ENCODE data around the gene HSD17B13.
A peak's percentile ranks its signal among the peaks of the same experiment; 100 is the strongest.
"Not testable (repeated sequence)": the region's sequence is repeated elsewhere in the genome, so short reads cannot be mapped to it uniquely, and the experiment has no call there.

Gene HSD17B13

DNA sequence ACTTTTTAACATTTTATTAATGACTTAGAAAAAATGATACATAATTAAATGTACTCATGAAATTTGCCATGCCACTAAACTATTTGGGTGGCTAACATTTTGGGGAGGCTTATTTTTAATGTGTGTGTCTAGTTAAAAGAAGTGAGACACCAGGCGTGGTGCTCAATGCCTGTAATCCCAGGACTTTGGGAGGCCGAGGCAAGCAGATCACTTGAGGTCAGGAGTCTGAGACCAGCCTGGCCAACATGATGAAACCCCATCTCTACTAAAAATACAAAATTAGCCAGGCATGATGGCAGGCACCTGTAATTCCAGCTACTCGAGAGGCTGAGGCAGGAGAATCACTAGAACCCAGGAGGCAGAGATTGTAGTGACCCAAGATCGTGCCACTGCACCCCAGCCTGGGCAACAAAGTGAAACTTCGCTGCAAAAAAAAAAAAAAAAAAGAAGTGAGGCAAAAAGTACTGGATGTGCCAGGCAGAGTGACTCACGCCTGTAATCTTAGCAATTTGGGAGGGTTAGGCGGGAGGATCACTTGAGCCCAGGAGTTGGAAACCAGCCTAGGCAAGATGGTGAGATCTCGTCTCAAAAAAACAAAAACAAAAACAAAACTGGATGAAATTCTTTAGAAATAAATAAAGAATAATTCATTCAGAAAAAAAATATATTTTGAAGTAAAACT is 19.4 kb upstream of the HSD17B13 start:
- H3K4me1 ChIP-seq; in situ Hi-C loops (cut with MboI; ENCODE audit: low sequenced_read_pairs); H3K4me3 ChIP-seq; DNase-seq (ENCODE audit: low spot score in 2 of 2); H3K9me3 ChIP-seq; H3K27me3 ChIP-seq (ENCODE audit: low read depth): not testable (repeated sequence)
- H3K36me3 ChIP-seq (replicated peaks), result peaks cover 22% of the 10 kb centered on the region

DNA sequence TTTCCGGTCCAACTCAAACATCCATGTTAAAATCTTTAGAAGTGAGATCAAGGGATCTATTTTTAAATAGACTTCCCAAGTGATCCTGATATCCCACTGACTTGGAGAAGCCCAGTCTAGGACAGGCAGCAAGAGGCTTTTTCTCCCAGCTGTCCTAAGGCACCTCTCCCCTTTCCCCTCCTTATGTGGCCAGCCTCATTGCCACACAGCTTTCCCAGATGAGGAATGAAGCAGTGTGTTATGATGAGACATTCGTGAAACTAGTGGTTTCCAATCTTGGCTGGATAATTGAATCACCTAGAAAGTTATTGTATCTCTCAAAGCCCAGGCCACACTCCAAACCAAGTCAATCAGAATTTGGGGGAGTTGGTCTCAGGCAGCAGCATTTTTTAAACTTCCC is 16.8 kb upstream of the HSD17B13 start:
- no peak overlapping the region for H3K4me3 ChIP-seq
- H3K27me3 ChIP-seq (ENCODE audit: low read depth), result no peaks in the 10 kb centered on the region
- peaks cover 25% of the 10 kb centered on the region for H3K36me3 ChIP-seq (replicated peaks)
- in situ Hi-C loops (cut with MboI; ENCODE audit: low sequenced_read_pairs), result no loop called here
- H3K4me1 ChIP-seq, result peaks cover 8% of the 10 kb centered on the region
- no peaks in the 10 kb centered on the region; the same call in 1 of the 2 replicates for H3K9me3 ChIP-seq
- no peak for DNase-seq (ENCODE audit: low spot score in 2 of 2)

DNA sequence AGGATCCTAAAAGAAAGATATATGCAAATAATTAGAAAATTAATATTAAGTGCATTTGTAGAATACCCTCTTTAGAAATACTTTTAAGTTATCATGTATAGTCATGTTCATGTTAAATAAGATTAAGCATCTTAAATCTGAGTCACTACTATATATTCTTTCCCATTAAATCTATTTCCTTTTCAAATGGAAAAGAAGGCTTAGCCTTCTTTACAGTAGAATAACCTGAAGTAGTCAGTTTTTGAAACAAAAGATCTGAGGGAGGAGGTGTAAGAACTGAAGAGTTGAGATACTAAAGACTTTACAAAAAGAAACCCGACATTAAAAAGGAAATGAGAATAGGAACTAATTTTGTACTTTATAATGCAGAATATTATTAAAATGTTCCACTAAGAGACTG is 14.7 kb upstream of the HSD17B13 start:
- in situ Hi-C loops (cut with MboI; ENCODE audit: low sequenced_read_pairs), result no loop called here
- Histone ChIP-seq H3K9me3 (peaks cover 8% of the 10 kb centered on the region; the same call in 1 of the 2 replicates), H3K4me3 (no peak overlapping the region), H3K27me3 (ENCODE audit: low read depth) (no peaks in the 10 kb centered on the region), H3K36me3 (replicated peaks) (peaks cover 25% of the 10 kb centered on the region), H3K4me1 (peaks cover 8% of the 10 kb centered on the region)
- DNase-seq (ENCODE audit: low spot score in 2 of 2), result peak in 1 of 2 experiments; percentile 88

DNA sequence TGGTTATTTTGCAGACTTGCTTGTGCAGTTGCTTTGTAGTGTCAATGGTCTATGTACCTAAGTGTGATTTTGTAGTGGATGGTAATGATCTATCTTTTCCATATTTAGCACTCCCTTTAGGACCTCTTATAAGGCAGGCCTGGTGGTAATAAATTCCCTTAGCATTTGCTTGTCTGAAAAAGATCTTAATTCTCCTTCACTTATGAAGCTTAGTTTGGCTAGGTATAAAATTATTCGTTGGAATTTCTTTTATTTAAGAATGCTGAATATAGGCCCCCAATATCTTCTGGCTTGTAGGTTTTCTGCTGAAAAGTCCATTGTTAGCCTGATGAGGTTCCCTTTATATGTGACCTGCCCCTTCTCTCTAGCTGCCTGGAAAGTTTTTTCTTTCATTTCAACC is 10.6 kb upstream of the HSD17B13 start:
- Histone ChIP-seq H3K36me3 (replicated peaks) (peaks cover 11% of the 10 kb centered on the region), H3K9me3 (peaks cover 8% of the 10 kb centered on the region; the same call in 1 of the 2 replicates), H3K27me3 (ENCODE audit: low read depth) (no peaks in the 10 kb centered on the region), H3K4me1 (peaks cover 7% of the 10 kb centered on the region), H3K4me3 (no peak overlapping the region)
- in situ Hi-C loops (cut with MboI; ENCODE audit: low sequenced_read_pairs), result no loop called here
- no peak for DNase-seq (ENCODE audit: low spot score in 2 of 2)

DNA sequence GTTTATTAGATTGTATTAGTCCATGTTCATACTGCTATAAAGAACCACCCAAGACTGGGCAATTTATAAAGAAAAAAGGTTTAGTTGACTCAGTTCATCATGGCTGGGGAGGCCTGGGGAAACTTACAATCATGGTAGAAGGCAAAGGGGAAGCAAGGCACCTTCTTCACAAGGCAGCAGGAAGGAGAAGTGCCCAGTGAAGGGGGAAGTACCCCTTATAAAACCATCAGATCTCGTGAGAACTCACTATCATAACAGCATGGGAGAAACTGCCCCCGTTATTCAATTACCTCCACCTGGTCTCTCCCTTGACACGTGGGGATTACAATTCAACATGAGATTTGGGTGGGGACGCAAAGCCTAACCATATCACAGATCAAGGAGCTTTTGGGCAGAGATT is 8.1 kb upstream of the HSD17B13 start:
- Histone ChIP-seq H3K4me1 (no peaks in the 10 kb centered on the region), H3K36me3 (replicated peaks) (peaks cover 7% of the 10 kb centered on the region; the same call in 1 of the 2 replicates), H3K27me3 (ENCODE audit: low read depth) (no peaks in the 10 kb centered on the region), H3K9me3 (peaks cover 8% of the 10 kb centered on the region; the same call in 1 of the 2 replicates), H3K4me3 (no peak overlapping the region)
- in situ Hi-C loops (cut with MboI; ENCODE audit: low sequenced_read_pairs), result no loop called here
- DNase-seq (ENCODE audit: low spot score in 2 of 2), result no peak

DNA sequence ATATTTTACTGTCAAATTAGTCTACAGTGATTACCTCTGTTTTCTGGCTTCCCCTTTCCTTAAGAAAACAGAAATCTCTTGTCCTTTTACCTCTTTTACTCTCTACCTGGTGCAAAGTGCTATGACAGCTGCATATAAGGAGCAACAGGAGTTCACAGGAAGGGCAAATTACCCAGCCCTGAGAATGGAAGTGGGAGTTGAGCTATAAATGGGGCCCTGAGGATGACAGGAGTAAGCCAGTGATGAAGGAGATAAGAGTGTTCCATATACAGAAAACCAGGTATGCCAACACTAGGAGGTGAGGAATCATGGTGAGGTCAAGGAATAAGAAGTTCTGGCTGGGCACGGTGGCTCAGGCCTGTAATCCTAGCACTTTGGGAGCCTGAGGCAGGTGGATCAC is 4.5 kb upstream of the HSD17B13 start:
- Histone ChIP-seq H3K4me1 (no peaks in the 10 kb centered on the region), H3K4me3 (no peak overlapping the region), H3K9me3 (no peaks in the 10 kb centered on the region), H3K36me3 (replicated peaks) (no peaks in the 10 kb centered on the region), H3K27me3 (ENCODE audit: low read depth) (no peaks in the 10 kb centered on the region)
- in situ Hi-C loops (cut with MboI; ENCODE audit: low sequenced_read_pairs), result no loop called here
- no peak for DNase-seq (ENCODE audit: low spot score in 2 of 2)

DNA sequence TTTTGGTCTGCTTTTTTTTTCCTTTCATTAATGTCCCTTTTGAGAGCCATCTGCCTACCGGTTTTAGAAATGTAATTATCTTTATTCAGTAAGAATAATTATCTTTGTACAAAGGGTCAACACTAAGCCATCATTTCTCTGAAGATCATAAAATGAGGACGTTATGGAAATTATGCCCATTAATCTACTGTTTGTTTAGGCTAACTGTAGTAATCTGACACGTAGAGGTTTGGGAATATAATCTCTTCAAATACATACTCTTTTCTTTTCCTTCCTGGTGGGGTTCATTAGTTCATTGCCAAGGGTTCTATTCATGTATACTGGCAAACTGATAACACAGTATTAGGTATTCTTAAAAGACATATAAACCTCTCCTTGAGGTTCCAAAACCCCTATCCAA is 3.8 kb upstream of the HSD17B13 start:
- Histone ChIP-seq H3K4me1 (no peaks in the 10 kb centered on the region), H3K36me3 (replicated peaks) (no peaks in the 10 kb centered on the region), H3K4me3 (no peak overlapping the region), H3K9me3 (no peaks in the 10 kb centered on the region), H3K27me3 (ENCODE audit: low read depth) (no peaks in the 10 kb centered on the region)
- no peak for DNase-seq (ENCODE audit: low spot score in 2 of 2)
- in situ Hi-C loops (cut with MboI; ENCODE audit: low sequenced_read_pairs), result no loop called here

DNA sequence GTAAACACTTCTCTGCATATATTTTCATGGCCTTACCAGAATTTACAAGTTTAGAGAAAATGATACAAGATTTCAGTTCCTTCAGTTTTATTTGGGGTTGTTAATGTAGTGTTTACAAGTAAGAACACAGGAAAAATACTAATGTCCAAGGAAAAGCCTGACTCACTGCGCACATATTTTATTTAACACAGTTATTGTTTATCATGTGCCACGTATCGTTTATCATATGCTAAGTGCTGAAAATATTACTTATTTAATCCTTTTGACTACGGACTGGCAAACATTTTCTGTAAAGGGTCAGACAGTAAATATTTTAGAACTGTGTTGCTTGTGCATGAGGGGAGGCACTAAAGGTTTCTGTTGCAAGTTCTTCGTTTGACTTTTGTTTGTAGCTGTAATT is 794 bp downstream of the HSD17B13 start:
- in situ Hi-C loops (cut with MboI; ENCODE audit: low sequenced_read_pairs), result no loop called here
- no peaks in the 10 kb centered on the region for H3K9me3 ChIP-seq

DNA sequence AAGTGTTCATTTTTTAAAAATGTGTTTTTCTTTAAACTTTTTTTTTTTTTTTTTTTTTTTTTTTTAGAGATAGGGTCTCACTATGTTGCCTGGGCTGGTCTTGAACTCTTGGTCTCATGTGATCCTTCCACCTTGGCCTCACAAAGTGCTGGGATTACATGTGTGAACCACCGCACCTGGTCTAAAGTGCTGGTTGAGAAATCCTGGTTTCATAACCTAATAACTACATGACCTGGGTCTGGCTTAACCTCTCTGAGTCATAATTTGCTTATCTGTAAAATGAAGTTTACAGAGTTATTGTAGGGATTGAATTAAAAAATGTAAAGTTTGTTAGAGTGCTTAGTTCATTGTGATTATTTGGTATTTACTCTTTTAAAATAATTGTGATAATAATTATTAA is 5.2 kb downstream of the HSD17B13 start:
- DNase-seq (ENCODE audit: low spot score in 2 of 2), result no peak

More for the DNA sequence above, 794 bp downstream of the HSD17B13 start:
- no peak for DNase-seq (ENCODE audit: low spot score in 2 of 2)
- Histone ChIP-seq H3K4me3 (no peak overlapping the region), H3K27me3 (ENCODE audit: low read depth) (no peaks in the 10 kb centered on the region), H3K4me1 (no peaks in the 10 kb centered on the region), H3K36me3 (replicated peaks) (no peaks in the 10 kb centered on the region)

DNA sequence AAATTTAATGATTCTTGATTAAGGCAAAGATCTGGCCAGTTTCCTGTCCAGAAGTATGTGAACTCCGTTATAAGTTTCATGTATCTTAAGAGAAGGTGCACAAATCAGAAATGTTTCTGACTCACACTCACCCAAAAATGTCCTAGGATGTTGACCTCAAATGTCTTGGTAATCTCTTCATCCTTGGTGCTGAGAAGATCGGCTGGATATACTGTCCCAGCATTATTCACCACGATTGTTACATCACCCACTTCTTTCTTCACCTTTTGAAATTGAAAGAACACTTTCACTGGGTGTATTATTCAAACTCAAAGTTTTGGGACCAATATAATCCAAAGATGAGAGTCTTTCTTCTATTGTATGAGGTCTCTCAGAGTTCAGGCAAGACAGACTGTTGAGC is 5.7 kb downstream of the HSD17B13 start:
- Histone ChIP-seq H3K4me1 (no peaks in the 10 kb centered on the region), H3K9me3 (no peaks in the 10 kb centered on the region; the same call in 1 of the 2 replicates), H3K27me3 (ENCODE audit: low read depth) (no peaks in the 10 kb centered on the region), H3K4me3 (no peak overlapping the region), H3K36me3 (replicated peaks) (no peaks in the 10 kb centered on the region)
- in situ Hi-C loops (cut with MboI; ENCODE audit: low sequenced_read_pairs), result no loop called here
- DNase-seq (ENCODE audit: low spot score in 2 of 2), result no peak

More for the DNA sequence above, 5.2 kb downstream of the HSD17B13 start:
- Histone ChIP-seq H3K36me3 (replicated peaks) (no peaks in the 10 kb centered on the region), H3K4me1 (no peaks in the 10 kb centered on the region), H3K9me3 (no peaks in the 10 kb centered on the region; the same call in 1 of the 2 replicates), H3K4me3 (no peak overlapping the region), H3K27me3 (ENCODE audit: low read depth) (no peaks in the 10 kb centered on the region)
- in situ Hi-C loops (cut with MboI; ENCODE audit: low sequenced_read_pairs), result no loop called here

DNA sequence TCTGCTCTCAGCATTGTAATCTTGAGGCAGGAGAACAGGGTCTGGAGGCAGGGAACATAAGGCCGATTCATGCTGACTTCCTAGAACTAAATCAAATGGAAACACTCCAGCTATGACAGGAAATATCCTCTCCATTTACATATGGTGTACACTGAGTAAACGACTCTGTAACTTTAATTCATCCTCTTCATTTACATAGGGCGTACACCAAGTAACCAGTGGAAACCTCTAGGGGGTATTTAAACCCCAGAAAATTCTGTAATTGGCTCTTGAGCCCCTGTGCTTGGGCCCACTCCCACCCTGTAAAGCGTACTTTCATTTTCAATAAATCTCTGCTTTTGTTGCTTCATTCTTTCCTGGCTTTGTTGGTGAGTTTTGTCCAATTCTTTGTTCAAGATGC is 7.7 kb downstream of the HSD17B13 start:
- DNase-seq (ENCODE audit: low spot score in 2 of 2); H3K9me3 ChIP-seq; H3K27me3 ChIP-seq (ENCODE audit: low read depth); H3K36me3 ChIP-seq (replicated peaks); H3K4me1 ChIP-seq; H3K4me3 ChIP-seq; in situ Hi-C loops (cut with MboI; ENCODE audit: low sequenced_read_pairs): not testable (repeated sequence)

DNA sequence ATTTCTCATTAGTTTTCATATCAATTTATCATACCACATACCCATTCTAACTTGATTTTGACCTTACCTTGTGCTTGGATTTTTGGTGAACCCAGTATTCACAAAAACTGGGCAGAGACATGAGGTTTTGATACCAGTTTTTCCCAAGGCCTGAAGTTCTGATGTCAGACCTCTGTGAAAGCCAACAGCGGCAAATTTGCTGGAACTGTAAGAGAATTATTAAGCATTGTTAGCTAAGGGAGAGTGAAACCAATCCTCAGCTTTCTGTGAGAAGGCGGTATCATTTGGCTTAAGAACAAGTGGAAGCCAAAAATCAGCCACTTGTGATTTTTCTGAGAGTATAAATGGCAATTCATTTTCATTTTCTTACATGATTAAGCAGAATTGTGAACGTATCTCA is 8.9 kb downstream of the HSD17B13 start:
- Histone ChIP-seq H3K36me3 (replicated peaks) (no peaks in the 10 kb centered on the region), H3K27me3 (ENCODE audit: low read depth) (no peaks in the 10 kb centered on the region), H3K9me3 (no peaks in the 10 kb centered on the region; the same call in 1 of the 2 replicates), H3K4me3 (no peak overlapping the region), H3K4me1 (no peaks in the 10 kb centered on the region)
- in situ Hi-C loops (cut with MboI; ENCODE audit: low sequenced_read_pairs), result no loop called here
- no peak for DNase-seq (ENCODE audit: low spot score in 2 of 2)

DNA sequence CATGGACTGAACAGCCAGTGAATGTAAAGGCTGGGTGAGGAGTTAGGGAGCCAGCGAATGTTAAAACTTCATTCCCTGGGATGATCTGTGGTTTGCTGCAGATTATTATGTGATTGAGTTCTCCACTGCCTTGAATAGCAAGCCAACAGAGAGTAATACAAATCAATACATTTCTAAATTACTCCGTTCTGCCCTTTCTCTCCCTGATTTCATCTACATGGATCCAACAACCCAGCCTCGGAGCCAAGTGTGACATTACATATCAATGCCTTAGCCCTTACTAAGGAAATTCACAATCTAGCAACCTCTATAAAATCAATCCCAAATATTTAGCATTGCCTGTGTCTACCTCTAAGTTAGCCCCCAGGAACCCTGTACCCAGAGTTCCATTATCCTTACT is 11.0 kb downstream of the HSD17B13 start:
- no peaks in the 10 kb centered on the region for H3K36me3 ChIP-seq (replicated peaks)
- no peak overlapping the region for H3K4me3 ChIP-seq
- in situ Hi-C loops (cut with MboI; ENCODE audit: low sequenced_read_pairs), result no loop called here
- no peaks in the 10 kb centered on the region; the same call in 1 of the 2 replicates for H3K9me3 ChIP-seq
- peaks cover 6% of the 10 kb centered on the region for H3K4me1 ChIP-seq
- no peaks in the 10 kb centered on the region for H3K27me3 ChIP-seq (ENCODE audit: low read depth)
- no peak for DNase-seq (ENCODE audit: low spot score in 2 of 2)

DNA sequence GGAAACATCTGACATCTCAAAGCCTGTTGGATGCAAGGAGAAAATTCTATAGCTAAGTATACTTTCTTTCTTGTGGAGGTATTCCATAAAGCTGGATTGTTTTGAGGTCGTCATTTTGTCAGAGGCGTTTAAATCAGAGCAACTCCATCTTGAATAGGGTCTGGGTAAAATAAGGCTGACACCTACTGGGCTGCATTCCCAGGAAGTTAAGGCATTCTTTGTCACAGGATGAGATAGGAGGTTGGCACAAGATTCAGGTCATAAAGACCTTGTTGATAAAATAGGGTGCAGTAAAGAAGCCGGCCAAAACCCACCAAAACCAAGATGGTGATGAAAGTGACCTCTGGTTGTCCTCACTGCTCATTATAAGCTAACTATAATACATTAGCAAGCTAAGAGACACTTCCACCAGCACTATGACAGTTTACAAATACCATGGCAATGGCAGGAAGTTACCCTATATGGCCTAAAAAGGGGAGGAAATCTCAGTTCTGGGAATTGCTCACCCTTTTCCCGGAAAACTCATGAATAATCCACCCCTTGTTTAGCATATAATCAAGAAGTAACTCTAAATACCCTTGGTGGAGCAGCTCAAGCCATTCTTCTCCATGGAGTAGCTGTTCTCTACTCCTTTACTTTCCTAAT is 11.9 kb downstream of the HSD17B13 start:
- H3K27me3 ChIP-seq (ENCODE audit: low read depth), result no peaks in the 10 kb centered on the region
- no peaks in the 10 kb centered on the region for H3K36me3 ChIP-seq (replicated peaks)
- DNase-seq (ENCODE audit: low spot score in 2 of 2), result no peak
- no peak overlapping the region for H3K4me3 ChIP-seq
- in situ Hi-C loops (cut with MboI; ENCODE audit: low sequenced_read_pairs), result no loop called here
- peaks cover 15% of the 10 kb centered on the region for H3K4me1 ChIP-seq
- no peaks in the 10 kb centered on the region for H3K9me3 ChIP-seq

Measured in HAP-1 (cell line).